ENCODE measurements around the gene RARB.

DNA sequence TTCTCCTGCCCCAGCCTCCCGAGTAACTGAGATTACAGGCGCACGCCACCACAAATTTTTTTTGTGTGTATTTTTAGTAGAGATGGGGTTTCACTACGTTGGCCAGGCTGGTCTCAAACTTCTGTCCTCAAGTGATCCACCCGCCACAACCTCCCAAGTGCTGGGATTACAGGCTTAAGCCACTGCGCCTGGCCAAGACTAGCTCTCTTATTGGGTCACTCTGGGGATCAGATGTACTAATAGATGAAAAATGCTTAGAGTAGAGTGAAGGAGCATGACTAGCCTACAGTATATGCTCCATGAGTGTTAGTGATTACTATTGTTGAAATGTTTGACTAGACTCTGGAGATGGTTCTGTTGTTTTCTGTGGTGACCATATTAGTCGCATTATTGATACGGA is 21.8 kb downstream of the RARB start:
- TF ChIP-seq, protein P1, sequence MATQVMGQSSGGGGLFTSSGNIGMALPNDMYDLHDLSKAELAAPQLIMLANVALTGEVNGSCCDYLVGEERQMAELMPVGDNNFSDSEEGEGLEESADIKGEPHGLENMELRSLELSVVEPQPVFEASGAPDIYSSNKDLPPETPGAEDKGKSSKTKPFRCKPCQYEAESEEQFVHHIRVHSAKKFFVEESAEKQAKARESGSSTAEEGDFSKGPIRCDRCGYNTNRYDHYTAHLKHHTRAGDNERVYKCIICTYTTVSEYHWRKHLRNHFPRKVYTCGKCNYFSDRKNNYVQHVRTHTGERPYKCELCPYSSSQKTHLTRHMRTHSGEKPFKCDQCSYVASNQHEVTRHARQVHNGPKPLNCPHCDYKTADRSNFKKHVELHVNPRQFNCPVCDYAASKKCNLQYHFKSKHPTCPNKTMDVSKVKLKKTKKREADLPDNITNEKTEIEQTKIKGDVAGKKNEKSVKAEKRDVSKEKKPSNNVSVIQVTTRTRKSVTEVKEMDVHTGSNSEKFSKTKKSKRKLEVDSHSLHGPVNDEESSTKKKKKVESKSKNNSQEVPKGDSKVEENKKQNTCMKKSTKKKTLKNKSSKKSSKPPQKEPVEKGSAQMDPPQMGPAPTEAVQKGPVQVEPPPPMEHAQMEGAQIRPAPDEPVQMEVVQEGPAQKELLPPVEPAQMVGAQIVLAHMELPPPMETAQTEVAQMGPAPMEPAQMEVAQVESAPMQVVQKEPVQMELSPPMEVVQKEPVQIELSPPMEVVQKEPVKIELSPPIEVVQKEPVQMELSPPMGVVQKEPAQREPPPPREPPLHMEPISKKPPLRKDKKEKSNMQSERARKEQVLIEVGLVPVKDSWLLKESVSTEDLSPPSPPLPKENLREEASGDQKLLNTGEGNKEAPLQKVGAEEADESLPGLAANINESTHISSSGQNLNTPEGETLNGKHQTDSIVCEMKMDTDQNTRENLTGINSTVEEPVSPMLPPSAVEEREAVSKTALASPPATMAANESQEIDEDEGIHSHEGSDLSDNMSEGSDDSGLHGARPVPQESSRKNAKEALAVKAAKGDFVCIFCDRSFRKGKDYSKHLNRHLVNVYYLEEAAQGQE (tag by site-specific recombination; IDR thresholded peaks at IDR 0.05) = no peak
- no peak for TF ChIP-seq ZNF629 (tag by site-specific recombination; IDR thresholded peaks at IDR 0.05)
